ENCODE results near the gene RNF145. TPM values are rescaled to one million over a fixed set of nuclear protein-coding genes. Genes with fewer than 3 reads are reported as not detected.
A peak's percentile ranks its signal among the peaks of the same experiment; 100 is the strongest.

The RNF145 gene
- total and polyA plus RNA-seq, 2 of the 13 experiments (the other 11 are each of a cell fraction or from before 2014, with no cell fraction given), result 24.6 TPM

DNA sequence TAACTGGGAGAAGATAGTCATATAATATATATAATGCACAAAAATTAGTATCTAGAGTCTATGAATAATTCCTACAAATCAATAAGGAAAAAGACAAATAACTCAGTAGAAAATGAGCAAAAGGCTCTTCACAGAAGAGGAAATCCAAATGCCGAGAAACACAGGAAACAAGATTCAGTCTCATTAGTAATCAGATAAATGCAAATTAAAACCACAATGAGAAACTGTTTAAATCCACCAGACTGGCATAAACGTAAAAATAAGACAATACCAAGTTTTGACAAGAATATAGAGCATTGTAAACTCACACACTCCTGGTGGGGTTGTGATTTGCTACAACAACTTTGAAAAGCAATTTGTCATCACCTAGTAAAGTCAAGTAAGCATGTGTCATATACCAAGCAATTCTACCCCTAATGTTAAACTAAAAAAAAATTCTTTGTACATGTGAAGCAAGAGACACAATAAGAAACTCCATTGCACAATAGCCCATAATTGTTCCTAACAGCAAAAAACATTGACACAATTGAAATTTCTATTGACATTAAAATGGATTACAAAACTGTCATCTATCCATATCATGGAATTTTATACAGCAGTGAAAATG is 32.7 kb upstream of the RNF145 start:
- Histone ChIP-seq H3K27me3 (ENCODE audit: control insufficient read depth in 1 of 2, insufficient read depth in 2 of 2, low read length in 2 of 2) (no peaks in the 10 kb centered on the region), H3K27ac (ENCODE audit: extremely low read length, insufficient read depth, low read length) (no peak overlapping the region), H3K79me2 (ENCODE audit: insufficient read depth, low read length) (no peaks in the 10 kb centered on the region), H4K20me1 (ENCODE audit: insufficient read depth, low read length) (no peaks in the 10 kb centered on the region), H2AFZ (ENCODE audit: low read length) (no peak overlapping the region), H3K9ac (ENCODE audit: insufficient read depth, low read depth, low read length) (no peak overlapping the region), H3K36me3 (replicated peaks in 1 of 2; ENCODE audit: control insufficient read depth in 1 of 2, insufficient read depth in 2 of 2, low read length in 2 of 2) (no peaks in the 10 kb centered on the region), H3K4me1 (ENCODE audit: insufficient read depth, low read length) (no peaks in the 10 kb centered on the region), H3K9me3 (ENCODE audit: low read length) (no peaks in the 10 kb centered on the region), H3K4me2 (ENCODE audit: low read depth, low read length) (no peak overlapping the region), H3K4me3 (replicated peaks in 1 of 3; ENCODE audit: insufficient read depth in 1 of 3, low read depth in 2 of 3, low read length in 3 of 3) (no peak overlapping the region)
- FAIRE-seq, result no peak
- 35% methylated on average over 2 of the region's 2 CpGs for WGBS (ENCODE audit: low lambda C conversion rate)
- in situ Hi-C loops (cut with HindIII; ENCODE audit: extremely low pct_ligation_motif_present, low pct_unique_long_range_greater_than_20kb), result no loop called here
- CTCF ChIA-PET (ENCODE audit: low intra/inter-chr PET ratio, low total read pairs), result no interaction called here
- no peak for DNase-seq (ENCODE audit: low spot score)
- intact Hi-C loops (cut with micrococcal nuclease; ENCODE audit: unreplicated experiment), result no loop called here
- POLR2A ChIA-PET, result no interaction called here
- TF ChIP-seq CEBPB (IDR thresholded peaks at IDR 0.05; ENCODE audit: borderline replicate concordance, low read depth, low read length), result peak; percentile 56
- TF ChIP-seq, protein P1, sequence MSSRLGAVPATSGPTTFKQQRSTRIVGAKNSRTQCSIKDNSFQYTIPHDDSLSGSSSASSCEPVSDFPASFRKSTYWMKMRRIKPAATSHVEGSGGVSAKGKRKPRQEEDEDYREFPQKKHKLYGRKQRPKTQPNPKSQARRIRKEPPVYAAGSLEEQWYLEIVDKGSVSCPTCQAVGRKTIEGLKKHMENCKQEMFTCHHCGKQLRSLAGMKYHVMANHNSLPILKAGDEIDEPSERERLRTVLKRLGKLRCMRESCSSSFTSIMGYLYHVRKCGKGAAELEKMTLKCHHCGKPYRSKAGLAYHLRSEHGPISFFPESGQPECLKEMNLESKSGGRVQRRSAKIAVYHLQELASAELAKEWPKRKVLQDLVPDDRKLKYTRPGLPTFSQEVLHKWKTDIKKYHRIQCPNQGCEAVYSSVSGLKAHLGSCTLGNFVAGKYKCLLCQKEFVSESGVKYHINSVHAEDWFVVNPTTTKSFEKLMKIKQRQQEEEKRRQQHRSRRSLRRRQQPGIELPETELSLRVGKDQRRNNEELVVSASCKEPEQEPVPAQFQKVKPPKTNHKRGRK (CRISPR knock-in tag; IDR thresholded peaks at IDR 0.05), result no peak
- no peak for TF ChIP-seq NONO (IDR thresholded peaks at IDR 0.05)
- TF ChIP-seq NONO (CRISPR knock-in tag; conservative IDR thresholded peaks at IDR 0.05), result no peak
- TF ChIP-seq TBX3 (IDR thresholded peaks at IDR 0.05; ENCODE audit: borderline replicate concordance), result no peak
- no peak for TF ChIP-seq ZNF781 (CRISPR knock-in tag; IDR thresholded peaks at IDR 0.05; ENCODE audit: borderline replicate concordance, not compliant biosample characterization)
- no peak for TF ChIP-seq RXRB (CRISPR knock-in tag; IDR thresholded peaks at IDR 0.05; ENCODE audit: borderline replicate concordance)
- no peak for ATAC-seq
- no TSS peak for BruUV-seq (replicated peaks)

Measured in HepG2 (cell line).